H9 (cell line): ENCODE measurements around the gene LPCAT1. TPM values are rescaled to one million over a fixed set of nuclear protein-coding genes. Genes with fewer than 3 reads are reported as not detected.

ENCODE experiments used
- DNase-seq: peaks from one replicate; pipeline ENCODE4 v3.0.0-alpha.2; 2017
- H2AFZ ChIP-seq: one replicate; pipeline ENCODE4 v1.6.1; 2013; ENCODE audit warnings: mild to moderate bottlenecking, low read length, control low read depth, moderate library complexity
- H2AK5ac ChIP-seq: 2 replicates; pipeline ENCODE4 v1.6.1; 2013; ENCODE audit warnings: low read length, control low read depth, mixed read lengths; ENCODE audit not compliant: insufficient read length
- H2BK120ac ChIP-seq: one replicate; pipeline ENCODE4 v1.6.1; 2013; ENCODE audit warnings: low read depth, mild to moderate bottlenecking, low read length, control low read depth, inconsistent platforms; ENCODE audit not compliant: poor library complexity, severe bottlenecking
- H2BK12ac ChIP-seq: 2 replicates; pipeline ENCODE4 v1.6.1; 2013; ENCODE audit warnings: low read length, control low read depth, mixed read lengths, low read depth; ENCODE audit not compliant: insufficient read length
- H2BK15ac ChIP-seq: 2 replicates; pipeline ENCODE4 v1.6.1; 2013; ENCODE audit warnings: low read depth, low read length, control low read depth
- H2BK20ac ChIP-seq: one replicate; pipeline ENCODE4 v1.6.1; 2013; ENCODE audit warnings: low read depth, mild to moderate bottlenecking, low read length, control low read depth, inconsistent platforms; ENCODE audit not compliant: poor library complexity, severe bottlenecking
- H2BK5ac ChIP-seq: 2 replicates; pipeline ENCODE4 v1.6.1; 2013; ENCODE audit warnings: low read length, control low read depth, mixed read lengths; ENCODE audit not compliant: insufficient read length
- H3K14ac ChIP-seq: 2 replicates; pipeline ENCODE4 v1.6.1; 2013; ENCODE audit warnings: low read length, control low read depth; ENCODE audit not compliant: insufficient read depth
- H3K18ac ChIP-seq: 2 replicates; pipeline ENCODE4 v1.6.1; 2013; ENCODE audit warnings: low read depth, mild to moderate bottlenecking, mixed read lengths, low read length, control low read depth; ENCODE audit not compliant: insufficient read length
- H3K23ac ChIP-seq: 2 replicates; pipeline ENCODE4 v1.6.1; 2013; ENCODE audit warnings: low read length, control low read depth, mixed read lengths, low read depth; ENCODE audit not compliant: insufficient read length
- H3K23me2 ChIP-seq: 2 replicates; pipeline ENCODE4 v1.6.1; 2013; ENCODE audit warnings: low read depth, mild to moderate bottlenecking, mixed read lengths, low read length, control low read depth; ENCODE audit not compliant: insufficient read length, poor library complexity, severe bottlenecking
- H3K27ac ChIP-seq: 2 replicates; pipeline ENCODE4 v1.5.1; 2013; ENCODE audit warnings: low read length, control low read depth, mixed read lengths, low read depth; ENCODE audit not compliant: insufficient read length
- H3K27me3 ChIP-seq: 2 replicates; pipeline ENCODE4 v1.6.1; 2013; ENCODE audit warnings: low read length, control low read depth, inconsistent platforms; ENCODE audit not compliant: insufficient read depth
- H3K4ac ChIP-seq: 2 replicates; pipeline ENCODE4 v1.6.1; 2013; ENCODE audit warnings: low read depth, mild to moderate bottlenecking, control low read depth, inconsistent platforms, low read length, moderate library complexity
- H3K4me1 ChIP-seq: 2 replicates; pipeline ENCODE4 v1.6.1; 2013; ENCODE audit warnings: low read length, control low read depth, inconsistent platforms; ENCODE audit not compliant: insufficient read depth
- H3K4me2 ChIP-seq: 2 replicates; pipeline ENCODE4 v1.6.1; 2013; ENCODE audit warnings: low read length, control low read depth, mixed read lengths; ENCODE audit not compliant: insufficient read length, insufficient read depth
- H3K56ac ChIP-seq: 2 replicates; pipeline ENCODE4 v1.6.1; 2013; ENCODE audit warnings: low read depth, mild to moderate bottlenecking, mixed read lengths, low read length, control low read depth; ENCODE audit not compliant: insufficient read length
- H3K79me1 ChIP-seq: 2 replicates; pipeline ENCODE4 v1.6.1; 2013; ENCODE audit warnings: low read depth, mild to moderate bottlenecking, moderate library complexity, low read length, control low read depth, inconsistent platforms; ENCODE audit not compliant: insufficient read depth, poor library complexity, severe bottlenecking
- H3K79me2 ChIP-seq: 2 replicates; pipeline ENCODE4 v1.6.1; 2013; ENCODE audit warnings: low read length, control low read depth, inconsistent platforms; ENCODE audit not compliant: insufficient read depth
- H3K9ac ChIP-seq: 2 replicates; pipeline ENCODE4 v1.6.1; 2013; ENCODE audit warnings: low read length, control low read depth, mixed read lengths; ENCODE audit not compliant: insufficient read length; ENCODE audit errors: extremely low read depth
- H3K9me3 ChIP-seq: one replicate; pipeline ENCODE4 v1.6.1; 2013; ENCODE audit warnings: low read depth, low read length, inconsistent platforms; ENCODE audit not compliant: control insufficient read depth
- H3T11ph ChIP-seq: one replicate; pipeline ENCODE4 v1.6.1; 2013; ENCODE audit warnings: mild to moderate bottlenecking, low read length, control low read depth, inconsistent platforms
- H4K20me1 ChIP-seq: one replicate; pipeline ENCODE4 v1.6.1; 2013; ENCODE audit not compliant: control insufficient read depth, insufficient read length, insufficient read depth
- H4K5ac ChIP-seq: 2 replicates; pipeline ENCODE4 v1.6.1; 2013; ENCODE audit warnings: low read depth, mild to moderate bottlenecking, mixed read lengths, low read length, control low read depth; ENCODE audit not compliant: insufficient read length
- H4K8ac ChIP-seq: replicated peaks from 2 replicates; pipeline ENCODE4 v1.6.1; 2013; ENCODE audit warnings: low read length, control low read depth, mixed read lengths, low read depth; ENCODE audit not compliant: insufficient read length
- H4K91ac ChIP-seq: 2 replicates; pipeline ENCODE4 v1.6.1; 2013; ENCODE audit warnings: low read depth, mild to moderate bottlenecking, moderate library complexity, mixed read lengths, low read length, control low read depth; ENCODE audit not compliant: insufficient read length
- H3K27ac Mint-ChIP-seq, 3 experiments: 2 replicates in 2 of 3; 3 replicates in 1 of 3; pipeline ENCODE4 v1.8.0; 2020 to 2021; ENCODE audit warnings: mixed read lengths in 3 of 3, mild to moderate bottlenecking in 1 of 3, moderate library complexity in 1 of 3
- H3K27me3 Mint-ChIP-seq: 2 replicates; pipeline ENCODE4 v1.8.0; 2021; ENCODE audit warnings: low read depth, mild to moderate bottlenecking, moderate library complexity, mixed read lengths
- H3K36me3 Mint-ChIP-seq, 3 experiments: 2 replicates in 2 of 3; 3 replicates in 1 of 3; pipeline ENCODE4 v1.8.0; 2020 to 2021; ENCODE audit warnings: low read depth in 3 of 3, mixed read lengths in 3 of 3; ENCODE audit not compliant: insufficient read depth in 1 of 3
- H3K4me1 Mint-ChIP-seq, 2 experiments: 2 replicates each; pipeline ENCODE4 v1.8.0; 2020; ENCODE audit warnings: mixed read lengths in 2 of 2
- H3K4me3 Mint-ChIP-seq, 2 experiments: 2 replicates in 1 of 2; 3 replicates in 1 of 2; pipeline ENCODE4 v1.8.0; 2020 to 2021; ENCODE audit warnings: mild to moderate bottlenecking in 2 of 2, mixed read lengths in 2 of 2, moderate library complexity in 1 of 2
- H3K9me3 Mint-ChIP-seq, 2 experiments: 2 replicates in 1 of 2; 3 replicates in 1 of 2; pipeline ENCODE4 v1.8.0; 2020; ENCODE audit warnings: mild to moderate bottlenecking in 2 of 2, mixed read lengths in 2 of 2, moderate library complexity in 1 of 2
- CTCF ChIP-seq: fragments of 200-600 bp; sonication (generic); conservative IDR thresholded peaks from 3 replicates; pipeline ENCODE4 v1.8.0; 2021; ENCODE audit warnings: antibody characterized with exemption, mild to moderate bottlenecking
- WGBS: extraction: QIAGEN DNeasy Blood & Tissue Kit; methylation state at CpG from one replicate; pipeline ENCODE4 v1.1.7; 2013; ENCODE audit warnings: missing lambda C conversion rate, low lambda C conversion rate, mixed read lengths; ENCODE audit not compliant: insufficient read length; ENCODE audit errors: extremely low coverage; 5-methylcytosine and 5-hydroxymethylcytosine counted together
- total RNA-seq: library from RNA; stranded (reverse); gene quantifications from 2 replicates; pipeline ENCODE4 v1.2.1, GENCODE V29; 2021

LPCAT1 gene
- total RNA-seq, 1 experiment from 2014 or later = 231 TPM

DNA sequence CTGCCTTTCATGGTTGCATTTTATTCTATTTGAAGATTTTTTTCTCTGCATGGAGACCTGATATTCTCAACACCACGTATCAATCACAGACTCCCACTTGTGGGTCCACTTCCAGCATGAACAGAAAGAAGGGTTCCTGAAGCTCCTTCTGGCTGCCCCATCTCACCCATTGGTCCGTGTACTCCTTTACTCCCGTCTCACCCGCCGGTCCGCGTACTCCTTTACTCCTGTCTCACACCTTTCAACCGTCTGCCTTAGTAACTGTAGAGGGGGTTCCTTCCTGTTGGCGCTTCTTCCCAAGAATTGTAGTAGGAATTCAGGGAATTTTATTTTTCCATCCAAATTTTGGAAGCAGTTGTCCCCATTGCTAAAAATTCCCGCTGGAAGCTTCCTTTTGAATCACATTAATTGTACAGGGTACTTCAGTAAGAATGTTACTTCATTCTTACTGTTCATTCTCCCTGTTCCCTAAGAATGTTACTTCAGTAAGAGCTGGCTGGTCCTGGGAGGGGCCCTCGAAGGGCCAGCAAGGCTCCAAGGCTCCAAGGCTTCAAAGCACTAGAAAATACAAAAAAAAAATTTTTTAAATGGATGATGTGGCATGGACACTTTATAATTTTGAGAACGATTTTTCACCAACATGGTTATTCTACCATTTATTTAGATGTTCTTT, 3.9 kb upstream of the LPCAT1 start:
- Histone ChIP-seq H2BK5ac (no peak overlapping the region), H4K8ac (no peak overlapping the region), H2BK120ac (no peak overlapping the region), H3K14ac (no peak overlapping the region), H3K23me2 (peaks cover 3% of the 10 kb centered on the region), H2BK12ac (no peak overlapping the region), H4K91ac (no peak overlapping the region), H3K27ac (no peak overlapping the region), H3T11ph (no peak overlapping the region), H3K56ac (no peak overlapping the region), H3K9me3 (no peaks in the 10 kb centered on the region), H2BK20ac (no peak overlapping the region), H4K20me1 (no peaks in the 10 kb centered on the region), H4K5ac (no peak overlapping the region), H3K4ac (no peak overlapping the region), H3K9ac (no peak overlapping the region), H2BK15ac (no peak overlapping the region), H3K23ac (no peak overlapping the region), H2AK5ac (no peak overlapping the region), H3K4me2 (no peak overlapping the region), H2AFZ (no peak overlapping the region), H3K79me1 (no peaks in the 10 kb centered on the region), H3K4me1 (no peaks in the 10 kb centered on the region; the same call in 1 of the 2 replicates), H3K27me3 (no peaks in the 10 kb centered on the region), H3K18ac (no peak overlapping the region), H3K79me2 (peaks cover 3% of the 10 kb centered on the region; the same call in 1 of the 2 replicates)
- no peak overlapping the region; a peak in 1 of 7 replicates for H3K27ac Mint-ChIP-seq
- peaks cover 6% of the 10 kb centered on the region for H3K27me3 Mint-ChIP-seq
- H3K4me3 Mint-ChIP-seq = no peak overlapping the region
- peaks cover 0 to 2% (median 0%) of the 10 kb centered on the region in 3 experiments; a peak in 1 of 7 replicates for H3K36me3 Mint-ChIP-seq
- H3K9me3 Mint-ChIP-seq = no peaks in the 10 kb centered on the region; a peak in 1 of 5 replicates
- no peak for TF ChIP-seq CTCF
- DNase-seq = peak; percentile 24
- peaks cover 0 to 2% of the 10 kb centered on the region in 2 experiments; a peak in 2 of 4 replicates for H3K4me1 Mint-ChIP-seq
- no CpG with 5 or more reads among the region's 12 CpGs for WGBS
